Measurements from ENCODE around the gene LBH.

DNA sequence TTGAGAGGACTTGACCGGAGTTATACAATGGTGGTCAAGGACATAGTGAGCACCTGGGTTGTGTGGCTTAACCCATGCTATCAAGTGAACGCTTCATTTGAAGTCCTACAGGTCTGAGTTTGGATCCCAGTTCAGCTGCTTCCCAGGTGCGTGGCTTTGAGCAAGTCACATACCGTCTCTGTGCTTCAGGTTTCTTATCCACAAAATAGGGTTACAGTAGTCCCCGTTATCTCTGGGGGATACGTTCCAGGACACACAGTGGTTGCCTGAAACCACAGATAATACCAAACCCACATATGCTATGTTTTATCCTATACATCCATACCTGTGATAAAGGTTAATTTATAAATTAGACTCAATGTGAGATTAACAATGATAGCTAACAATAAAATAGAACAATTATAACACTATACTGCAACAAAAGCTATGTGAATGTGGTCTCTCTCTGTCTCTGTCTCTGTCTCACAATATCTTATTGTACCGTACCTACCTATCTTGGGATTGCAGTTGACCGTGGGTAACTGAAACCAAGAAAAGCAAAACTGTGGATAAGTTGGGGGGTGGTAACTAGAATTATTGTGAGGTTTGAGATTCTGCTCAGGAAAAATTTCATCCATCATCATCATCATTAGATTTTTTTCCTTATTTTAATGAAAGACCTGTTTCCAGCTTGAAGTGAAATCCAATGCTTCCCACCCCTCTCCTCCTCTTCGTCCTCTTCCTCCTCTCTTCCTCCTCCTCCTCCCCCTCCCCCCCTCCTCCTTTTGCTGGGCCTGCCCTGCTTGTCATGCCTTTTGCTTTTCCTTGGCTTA, 22.7 kb downstream of the LBH start:
- TF ChIP-seq, protein P1, sequence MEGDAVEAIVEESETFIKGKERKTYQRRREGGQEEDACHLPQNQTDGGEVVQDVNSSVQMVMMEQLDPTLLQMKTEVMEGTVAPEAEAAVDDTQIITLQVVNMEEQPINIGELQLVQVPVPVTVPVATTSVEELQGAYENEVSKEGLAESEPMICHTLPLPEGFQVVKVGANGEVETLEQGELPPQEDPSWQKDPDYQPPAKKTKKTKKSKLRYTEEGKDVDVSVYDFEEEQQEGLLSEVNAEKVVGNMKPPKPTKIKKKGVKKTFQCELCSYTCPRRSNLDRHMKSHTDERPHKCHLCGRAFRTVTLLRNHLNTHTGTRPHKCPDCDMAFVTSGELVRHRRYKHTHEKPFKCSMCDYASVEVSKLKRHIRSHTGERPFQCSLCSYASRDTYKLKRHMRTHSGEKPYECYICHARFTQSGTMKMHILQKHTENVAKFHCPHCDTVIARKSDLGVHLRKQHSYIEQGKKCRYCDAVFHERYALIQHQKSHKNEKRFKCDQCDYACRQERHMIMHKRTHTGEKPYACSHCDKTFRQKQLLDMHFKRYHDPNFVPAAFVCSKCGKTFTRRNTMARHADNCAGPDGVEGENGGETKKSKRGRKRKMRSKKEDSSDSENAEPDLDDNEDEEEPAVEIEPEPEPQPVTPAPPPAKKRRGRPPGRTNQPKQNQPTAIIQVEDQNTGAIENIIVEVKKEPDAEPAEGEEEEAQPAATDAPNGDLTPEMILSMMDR (IDR thresholded peaks at IDR 0.05; ENCODE audit: insufficient read depth, low read depth, low read length): no peak
- TF ChIP-seq EZH2 (IDR thresholded peaks at IDR 0.05; ENCODE audit: insufficient read depth, low read length): no peak
